CD14-positive monocyte (primary cell): ENCODE results near the gene STK33. TPM values are rescaled to one million over a fixed set of nuclear protein-coding genes. Genes with fewer than 3 reads are reported as not detected.

Experiments
- DNase-seq, 3 donors: peaks; one replicate each; pipeline ENCODE4 v3.0.0-alpha.2; 2011 to 2022
- H2AFZ ChIP-seq: 2 replicates; pipeline ENCODE4 v1.6.0; 2012; ENCODE audit warnings: mild to moderate bottlenecking, low read depth, low read length, inconsistent platforms; ENCODE audit not compliant: insufficient read depth, poor library complexity, severe bottlenecking
- H3K27ac ChIP-seq, 2 donors: 1 replicate in 1 of 2; 2 replicates in 1 of 2; pipeline ENCODE4 v1.5.1; 2012 to 2013; ENCODE audit warnings: low read length in 2 of 2, control low read depth in 1 of 2, inconsistent platforms in 1 of 2, low read depth in 1 of 2, mild to moderate bottlenecking in 1 of 2
- H3K27me3 ChIP-seq, 2 donors: one replicate each; pipeline versions ENCODE4 v1.6.0 to v1.6.1; 2011 to 2013; ENCODE audit warnings: low read length in 2 of 2; ENCODE audit not compliant: control insufficient read depth in 2 of 2, insufficient read depth in 2 of 2
- H3K36me3 ChIP-seq, 2 donors: replicated peaks in 1 of 2; 1 replicate in 1 of 2; 2 replicates in 1 of 2; pipeline versions ENCODE4 v1.5.1 to v1.6.1; 2012 to 2013; ENCODE audit warnings: low read length in 2 of 2, control low read depth in 1 of 2, inconsistent platforms in 1 of 2, mild to moderate bottlenecking in 1 of 2; ENCODE audit not compliant: insufficient read depth in 2 of 2, control insufficient read depth in 1 of 2
- H3K4me1 ChIP-seq, 2 donors: 1 replicate in 1 of 2; 2 replicates in 1 of 2; pipeline versions ENCODE4 v1.5.1 to v1.6.1; 2012 to 2013; ENCODE audit warnings: low read length in 2 of 2, control low read depth in 1 of 2, inconsistent platforms in 1 of 2, mild to moderate bottlenecking in 1 of 2, moderate library complexity in 1 of 2; ENCODE audit not compliant: insufficient read depth in 2 of 2, control insufficient read depth in 1 of 2
- H3K4me2 ChIP-seq: replicated peaks from 2 replicates; pipeline ENCODE3; 2012; ENCODE audit warnings: low read length, moderate library complexity, mild to moderate bottlenecking; ENCODE audit not compliant: poor library complexity, severe bottlenecking; ENCODE audit errors: extremely low read depth
- H3K4me3 ChIP-seq, 3 experiments: fragments of 200-600 bp in 1 of 3; sonication (generic) in 1 of 3; replicated peaks in 1 of 3; 1 replicate in 2 of 3; 2 replicates in 1 of 3; pipeline ENCODE4 v1.5.1; 2011 to 2013; ENCODE audit warnings: low read length in 3 of 3, mild to moderate bottlenecking in 3 of 3, control low read depth in 2 of 3, low read depth in 2 of 3, inconsistent platforms in 1 of 3, moderate library complexity in 1 of 3
- H3K79me2 ChIP-seq: 2 replicates; pipeline ENCODE4 v1.6.0; 2012; ENCODE audit warnings: mild to moderate bottlenecking, control low read depth, inconsistent platforms, low read length, moderate library complexity; ENCODE audit not compliant: insufficient read depth
- H3K9ac ChIP-seq: 2 replicates; pipeline ENCODE4 v1.6.0; 2017; ENCODE audit warnings: low read length, mild to moderate bottlenecking; ENCODE audit not compliant: insufficient read depth, poor library complexity, severe bottlenecking
- H3K9me3 ChIP-seq, 2 donors: replicated peaks in 1 of 2; 1 replicate in 1 of 2; 2 replicates in 1 of 2; pipeline versions ENCODE4 v1.5.1 to v1.6.1; 2012 to 2013; ENCODE audit warnings: low read length in 2 of 2, control low read depth in 1 of 2; ENCODE audit not compliant: control insufficient read depth in 1 of 2, insufficient read depth in 1 of 2
- H4K20me1 ChIP-seq: 2 replicates; pipeline ENCODE4 v1.6.0; 2012; ENCODE audit warnings: mild to moderate bottlenecking, low read length, control low read depth, moderate library complexity; ENCODE audit not compliant: insufficient read depth
- H3K27ac Mint-ChIP-seq, 7 donors: one replicate each; pipeline ENCODE4 v1.8.0; 2020; ENCODE audit warnings: mild to moderate bottlenecking in 7 of 7, mixed read lengths in 7 of 7, moderate library complexity in 6 of 7, inconsistent platforms in 2 of 7
- H3K27me3 Mint-ChIP-seq, 3 donors: one replicate each; pipeline ENCODE4 v1.8.0; 2021 to 2022; ENCODE audit warnings: low read depth in 3 of 3, mild to moderate bottlenecking in 3 of 3, mixed read lengths in 3 of 3, moderate library complexity in 3 of 3, inconsistent platforms in 1 of 3
- H3K36me3 Mint-ChIP-seq, 2 donors: one replicate each; pipeline ENCODE4 v1.8.0; 2020; ENCODE audit warnings: mixed read lengths in 2 of 2, inconsistent platforms in 1 of 2, mild to moderate bottlenecking in 1 of 2
- H3K4me1 Mint-ChIP-seq: one replicate; pipeline ENCODE4 v1.8.0; 2020; ENCODE audit warnings: mild to moderate bottlenecking, mixed read lengths
- H3K4me3 Mint-ChIP-seq, 2 donors: one replicate each; pipeline ENCODE4 v1.8.0; 2020; ENCODE audit warnings: mild to moderate bottlenecking in 2 of 2, mixed read lengths in 2 of 2, moderate library complexity in 1 of 2
- H3K9me3 Mint-ChIP-seq, 7 donors: one replicate each; pipeline ENCODE4 v1.8.0; 2020 to 2022; ENCODE audit warnings: mixed read lengths in 7 of 7, mild to moderate bottlenecking in 6 of 7, moderate library complexity in 6 of 7, inconsistent platforms in 2 of 7
- WGBS: methylation state at CpG from one replicate; pipeline ENCODE4 v1.1.5; 2013; ENCODE audit warnings: missing lambda C conversion rate; ENCODE audit not compliant: insufficient coverage; 5-methylcytosine and 5-hydroxymethylcytosine counted together
- intact Hi-C, 2 donors: fragments of 100-400 bp; cut with micrococcal nuclease; formaldehyde crosslinking; loops; one replicate each; pipeline versions ENCODE4 v1.15.0 to v1.15.1; 2023
- polyA plus RNA-seq, 3 donors: library from polyadenylated mRNA; depleted of rRNA in 1 of 3; unstranded in 2 of 3; stranded (reverse) in 1 of 3; fragments of 300-500 nt in 2 of 3; fragments of >200 nt in 1 of 3; fragmentation: Illumina TruSeq in 2 of 3; gene quantifications; 1 replicate in 2 of 3; 2 replicates in 1 of 3; pipeline ENCODE4 v1.2.3, GENCODE V29; 2012 to 2021
- TF ChIP-seq, protein P1 (sequence below): fragments of 200-600 bp; IDR thresholded peaks from one replicate; pipeline ENCODE4 v1.8.0; 2022; ENCODE audit warnings: antibody characterized with exemption, mild to moderate bottlenecking

STK33 gene
- polyA plus RNA-seq, 3 donors = not detected

- TF ChIP-seq, protein P1, sequence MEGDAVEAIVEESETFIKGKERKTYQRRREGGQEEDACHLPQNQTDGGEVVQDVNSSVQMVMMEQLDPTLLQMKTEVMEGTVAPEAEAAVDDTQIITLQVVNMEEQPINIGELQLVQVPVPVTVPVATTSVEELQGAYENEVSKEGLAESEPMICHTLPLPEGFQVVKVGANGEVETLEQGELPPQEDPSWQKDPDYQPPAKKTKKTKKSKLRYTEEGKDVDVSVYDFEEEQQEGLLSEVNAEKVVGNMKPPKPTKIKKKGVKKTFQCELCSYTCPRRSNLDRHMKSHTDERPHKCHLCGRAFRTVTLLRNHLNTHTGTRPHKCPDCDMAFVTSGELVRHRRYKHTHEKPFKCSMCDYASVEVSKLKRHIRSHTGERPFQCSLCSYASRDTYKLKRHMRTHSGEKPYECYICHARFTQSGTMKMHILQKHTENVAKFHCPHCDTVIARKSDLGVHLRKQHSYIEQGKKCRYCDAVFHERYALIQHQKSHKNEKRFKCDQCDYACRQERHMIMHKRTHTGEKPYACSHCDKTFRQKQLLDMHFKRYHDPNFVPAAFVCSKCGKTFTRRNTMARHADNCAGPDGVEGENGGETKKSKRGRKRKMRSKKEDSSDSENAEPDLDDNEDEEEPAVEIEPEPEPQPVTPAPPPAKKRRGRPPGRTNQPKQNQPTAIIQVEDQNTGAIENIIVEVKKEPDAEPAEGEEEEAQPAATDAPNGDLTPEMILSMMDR = no peak
- H3K4me1 ChIP-seq = peaks cover 9 to 13% of the 10 kb centered on the region in 2 donors
- no peak overlapping the region for H2AFZ ChIP-seq
- no peaks in the 10 kb centered on the region for H3K9me3 ChIP-seq
- H4K20me1 ChIP-seq = no peaks in the 10 kb centered on the region
- no peaks in the 10 kb centered on the region for H3K36me3 ChIP-seq
- peaks cover 6 to 17% (median 14%) of the 10 kb centered on the region in 3 donors for H3K27me3 Mint-ChIP-seq
- H3K9me3 Mint-ChIP-seq = no peaks in the 10 kb centered on the region
- WGBS = 92% methylated on average over 4 of the region's 5 CpGs
- H3K4me2 ChIP-seq = no peak overlapping the region
- peak overlapping the region in 1 of 2 donors; percentile 42 for H3K4me3 Mint-ChIP-seq
- no peak overlapping the region for H3K4me3 ChIP-seq
- H3K27me3 ChIP-seq = peaks cover 0 to 4% of the 10 kb centered on the region in 2 donors
- intact Hi-C loops = no loop called here
- H3K79me2 ChIP-seq = no peaks in the 10 kb centered on the region
- no peaks in the 10 kb centered on the region for H3K36me3 Mint-ChIP-seq
- H3K27ac Mint-ChIP-seq = no peak overlapping the region
- no peak overlapping the region for H3K27ac ChIP-seq
- no peak overlapping the region for H3K9ac ChIP-seq
- peaks cover 15% of the 10 kb centered on the region for H3K4me1 Mint-ChIP-seq
- no peak for DNase-seq
Measured at GRCh38 chr11:8355416-8355742, 238.6 kb downstream of the STK33 start.

- Mint-ChIP-seq H3K36me3 (no peaks in the 10 kb centered on the region), H3K4me1 (peaks cover 15% of the 10 kb centered on the region), H3K9me3 (peaks cover 0 to 2% (median 0%) of the 10 kb centered on the region in 7 donors), H3K27ac (peak overlapping the region in 2 of 7 donors; percentile 32 to 60), H3K27me3 (peaks cover 6 to 17% (median 14%) of the 10 kb centered on the region in 3 donors), H3K4me3 (peak overlapping the region; percentile 50 to 80)
- peak in 2 of 3 donors; percentile 12 to 21 for DNase-seq
- Histone ChIP-seq H3K36me3 (no peaks in the 10 kb centered on the region), H3K4me1 (peaks cover 9 to 13% of the 10 kb centered on the region in 2 donors), H3K9me3 (no peaks in the 10 kb centered on the region), H3K4me3 (no peak overlapping the region), H3K79me2 (no peaks in the 10 kb centered on the region), H3K27me3 (peaks cover 0 to 4% of the 10 kb centered on the region in 2 donors), H4K20me1 (no peaks in the 10 kb centered on the region), H3K27ac (peak overlapping the region in 1 of 2 donors; percentile 14), H2AFZ (peak overlapping the region; percentile 65), H3K4me2 (peak overlapping the region; percentile 50), H3K9ac (no peak overlapping the region)
- intact Hi-C loops = no loop called here
- TF ChIP-seq, protein P1 = no peak
- 0% methylated on average over 11 of the region's 16 CpGs for WGBS
Measured at GRCh38 chr11:8354622-8355415, 239.2 kb downstream of the STK33 start.
